Head of caudate nucleus (tissue), 42 donors: ENCODE data around the gene IL15.
"Not testable (repeated sequence)": the region's sequence is repeated elsewhere in the genome, so short reads cannot be mapped to it uniquely, and the experiment has no call there.

Experiments used
- DNase-seq, 42 donors: peaks; one replicate each; pipeline versions ENCODE4 v3.0.0 to v3.0.0-alpha.2; 2020 to 2021; ENCODE audit warnings: mixed read lengths in 7 of 42
- intact Hi-C: fragments of 100-400 bp; cut with DNase I; formaldehyde crosslinking; loops from one replicate; pipeline ENCODE4 v1.15.0; 2022

Gene IL15

GRCh38 chr4:141689726-141690296 is 53.4 kb downstream of the IL15 start:
- intact Hi-C loops, DNase-seq: not testable (repeated sequence)

DNA sequence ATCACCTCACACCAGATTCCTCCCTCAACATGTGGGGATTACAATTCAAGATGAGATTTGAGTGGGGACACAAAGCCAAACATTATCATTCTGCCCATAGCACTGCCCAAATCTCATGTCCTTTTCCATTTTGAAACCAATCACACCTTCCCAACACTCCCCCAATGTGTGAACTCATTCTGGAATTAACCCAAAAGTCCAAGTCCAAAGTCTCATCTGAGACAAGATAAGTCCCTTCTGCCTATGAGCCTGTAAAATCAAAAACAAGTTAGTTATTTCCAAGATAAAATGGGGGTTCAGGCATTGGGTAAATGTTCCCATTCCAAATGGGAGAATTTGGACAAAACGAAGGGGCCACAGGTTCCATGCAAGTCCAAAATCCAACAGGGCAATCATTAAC is 54.9 kb downstream of the IL15 start:
- not testable (repeated sequence) for DNase-seq

GRCh38 chr4:141692081-141692480 is 55.7 kb downstream of the IL15 start:
- intact Hi-C loops: no loop called here
- DNase-seq: no peak

More for the DNA sequence above, 54.9 kb downstream of the IL15 start:
- intact Hi-C loops: not testable (repeated sequence)

DNA sequence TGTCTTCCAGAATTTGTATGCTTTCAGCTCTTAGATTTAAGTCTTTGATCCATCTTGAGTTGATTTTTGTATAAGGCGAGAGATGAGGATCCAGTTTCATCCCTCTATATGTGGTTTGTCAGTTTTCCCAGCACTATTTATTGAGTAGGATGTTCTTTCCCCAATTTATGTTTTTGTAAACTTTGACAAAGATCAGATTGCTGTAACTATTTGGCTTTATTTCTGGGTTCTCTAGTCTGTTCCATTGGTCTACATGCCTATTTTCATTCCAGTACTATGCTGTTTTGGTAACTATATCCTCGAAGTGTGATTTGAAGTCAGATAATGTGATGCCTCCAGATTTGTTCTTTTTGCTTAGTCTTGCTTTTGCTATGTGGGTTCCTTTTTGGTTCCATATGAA is 60.7 kb downstream of the IL15 start:
- intact Hi-C loops: no loop called here
- no peak for DNase-seq

GRCh38 chr4:141702472-141703182 is 66.2 kb downstream of the IL15 start:
- intact Hi-C loops: no loop called here
- DNase-seq: no peak

DNA sequence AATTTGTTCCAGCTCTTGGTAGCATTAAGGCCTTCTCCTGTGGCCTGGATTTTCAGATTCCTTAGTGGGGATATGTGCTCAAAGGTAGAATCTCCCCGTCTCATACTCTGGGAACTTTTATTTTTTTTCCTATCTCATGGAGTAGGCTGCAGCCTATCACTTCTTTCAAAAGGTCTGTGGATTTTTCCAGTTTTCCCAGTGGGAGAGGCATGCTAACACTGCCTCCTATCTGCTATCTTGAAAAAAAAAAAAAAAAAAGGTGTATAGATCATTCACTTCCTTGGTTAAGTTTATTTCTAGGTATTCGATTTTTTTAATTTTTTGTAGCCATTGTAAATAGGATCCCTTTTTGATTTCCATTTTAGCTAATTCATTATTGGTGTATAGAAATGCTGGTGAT is 67.1 kb downstream of the IL15 start:
- intact Hi-C loops: no loop called here
- no peak for DNase-seq

- no peak for DNase-seq
- intact Hi-C loops: no loop called here
These were observed 68.8 kb downstream of the IL15 start for GRCh38 chr4:141705048-141705746.

- intact Hi-C loops: no loop called here
- DNase-seq: no peak
These were observed 69.5 kb downstream of the IL15 start for GRCh38 chr4:141705747-141706377.

- intact Hi-C loops: no loop called here
These were observed 70.1 kb downstream of the IL15 start for GRCh38 chr4:141706445-141706844.

DNA sequence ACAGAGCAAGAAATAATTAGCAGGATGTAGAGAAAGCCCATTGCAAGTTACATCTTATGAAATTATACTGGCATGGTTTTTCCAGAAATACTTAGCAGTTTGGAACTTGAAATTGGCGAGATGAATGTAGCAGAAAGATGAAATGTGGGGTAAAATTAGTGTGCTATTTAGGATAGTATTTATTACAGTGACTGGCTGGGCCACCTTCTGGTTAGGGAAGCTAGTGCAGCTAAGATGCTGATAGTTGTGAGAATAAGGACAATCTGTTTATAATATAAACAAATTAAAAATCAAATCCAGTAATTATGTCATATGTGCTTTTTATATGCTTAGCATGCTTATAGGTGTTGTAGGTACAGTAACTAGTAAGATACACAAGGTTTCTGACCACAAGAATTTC is 74.8 kb downstream of the IL15 start:
- no peak for DNase-seq
- intact Hi-C loops: no loop called here

More at GRCh38 chr4:141706445-141706844, 70.1 kb downstream of the IL15 start:
- DNase-seq: no peak

DNA sequence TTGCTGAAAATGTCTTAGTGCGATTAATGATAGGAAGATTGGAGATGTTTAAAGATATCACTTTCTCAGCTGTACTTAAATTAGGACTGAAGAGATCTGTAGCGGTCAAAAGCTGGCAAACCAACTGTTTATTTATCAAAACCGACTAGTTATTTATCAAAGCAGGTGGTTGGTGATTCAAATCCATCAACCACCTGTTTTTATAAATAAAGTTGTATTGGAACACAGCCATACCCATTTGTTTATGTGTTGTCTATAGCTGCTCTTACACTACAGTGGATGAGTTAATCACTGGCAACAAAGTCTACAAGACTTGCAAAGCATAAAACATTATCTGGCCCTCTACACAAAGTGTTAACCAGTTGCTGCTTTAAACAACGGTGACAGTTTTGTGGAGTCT is 76.8 kb downstream of the IL15 start:
- intact Hi-C loops: no loop called here
- no peak for DNase-seq

DNA sequence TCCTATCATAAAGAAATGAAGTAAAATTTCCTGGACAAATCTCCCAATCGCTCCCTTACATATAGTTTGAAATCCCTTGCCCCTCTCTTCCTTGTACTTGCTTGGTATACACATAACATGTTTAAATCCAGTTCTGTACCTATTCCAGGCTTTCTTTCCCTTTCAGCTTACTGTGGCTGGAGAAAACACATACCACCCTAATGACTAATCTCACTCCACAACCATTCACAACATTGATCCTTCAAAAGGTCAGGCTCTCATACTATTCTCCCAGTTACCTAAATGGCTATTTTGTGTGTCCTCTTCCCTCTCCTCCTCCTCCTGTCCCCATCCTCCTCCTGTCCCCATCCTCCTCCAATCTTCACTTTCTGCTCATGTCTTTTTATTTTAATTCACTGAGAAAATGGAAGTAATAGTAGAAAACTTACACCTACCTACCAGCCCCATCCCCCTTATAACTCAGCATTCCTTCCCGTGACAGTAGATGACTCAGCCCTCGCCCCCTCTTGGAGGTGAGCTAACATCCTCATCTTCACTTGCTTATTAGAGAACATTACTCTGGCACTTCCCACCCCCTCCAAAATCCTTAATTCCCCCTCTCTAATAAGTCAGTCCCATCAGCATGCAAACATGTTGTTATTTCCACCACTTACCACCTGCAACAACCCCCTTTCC is 77.5 kb downstream of the IL15 start:
- DNase-seq: peak; percentile 10 to 88 (median 69)
- intact Hi-C loops: no loop called here

- no peak for DNase-seq
- intact Hi-C loops: no loop called here
These were observed 83.2 kb downstream of the IL15 start for GRCh38 chr4:141719585-141719984.

DNA sequence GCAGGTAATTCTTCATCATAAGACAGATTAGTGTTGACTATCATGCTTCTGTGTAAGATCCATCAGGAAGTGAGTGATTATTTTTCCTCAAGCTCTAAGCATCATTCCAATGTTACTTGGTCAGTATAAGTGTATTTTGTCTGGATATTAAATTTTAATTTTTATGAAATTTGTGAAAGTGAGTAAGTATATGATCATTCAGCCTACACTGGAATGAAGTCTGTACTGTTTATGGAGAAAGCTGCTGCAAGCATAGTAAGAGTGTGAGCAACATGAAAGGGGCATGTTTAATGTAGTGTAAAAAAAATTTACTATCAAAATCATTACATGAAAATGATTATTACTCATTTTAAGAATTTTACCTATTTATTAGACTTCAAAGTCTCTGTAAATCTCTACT is 84.8 kb downstream of the IL15 start:
- intact Hi-C loops: no loop called here
- no peak for DNase-seq

DNA sequence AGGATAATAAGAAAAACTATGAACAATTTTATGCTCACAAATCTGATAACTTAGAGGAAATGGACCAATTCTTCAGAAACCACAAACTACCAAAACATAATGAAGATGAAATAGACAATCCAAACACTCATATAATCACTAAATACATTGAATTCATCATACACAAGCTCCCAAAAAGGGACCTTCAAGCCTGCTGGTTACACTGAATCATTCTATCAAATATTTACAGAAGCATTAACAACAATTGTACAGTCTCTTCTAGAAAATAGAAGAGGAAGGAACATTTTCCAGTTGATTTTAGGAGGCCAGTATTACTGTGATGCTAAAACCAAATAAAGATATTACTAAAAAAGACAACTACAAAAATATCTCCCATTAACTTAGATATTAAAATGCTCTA is 88.3 kb downstream of the IL15 start:
- no peak for DNase-seq
- intact Hi-C loops: no loop called here

DNA sequence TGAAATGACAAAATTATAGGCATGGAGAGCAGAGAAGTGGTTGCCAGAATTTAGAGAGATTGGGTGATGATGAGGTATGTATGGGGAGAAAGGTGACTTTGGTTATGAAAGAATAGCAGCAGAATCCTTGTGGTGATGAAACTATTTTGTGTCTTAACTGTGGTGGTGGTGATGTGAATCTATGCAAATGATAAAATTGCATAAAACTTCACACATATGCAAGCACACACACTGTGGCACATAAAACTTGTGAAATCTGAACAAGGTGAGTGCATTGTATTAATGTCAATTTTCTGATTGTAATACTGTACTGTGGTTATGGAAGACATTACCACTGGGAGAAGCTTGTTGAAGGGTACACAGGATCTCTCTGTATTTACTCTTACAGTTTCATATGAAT is 91.0 kb downstream of the IL15 start:
- intact Hi-C loops: no loop called here
- no peak for DNase-seq

- DNase-seq: no peak
- intact Hi-C loops: no loop called here
These were observed 94.4 kb downstream of the IL15 start for GRCh38 chr4:141730805-141731204.

- DNase-seq: peak in 41 of 42 donors; percentile 7 to 84 (median 60)
- intact Hi-C loops: no loop called here
These were observed 95.1 kb downstream of the IL15 start for GRCh38 chr4:141731481-141731880.

GRCh38 chr4:141739636-141740035 is 103.3 kb downstream of the IL15 start:
- no peak for DNase-seq
- intact Hi-C loops: no loop called here

DNA sequence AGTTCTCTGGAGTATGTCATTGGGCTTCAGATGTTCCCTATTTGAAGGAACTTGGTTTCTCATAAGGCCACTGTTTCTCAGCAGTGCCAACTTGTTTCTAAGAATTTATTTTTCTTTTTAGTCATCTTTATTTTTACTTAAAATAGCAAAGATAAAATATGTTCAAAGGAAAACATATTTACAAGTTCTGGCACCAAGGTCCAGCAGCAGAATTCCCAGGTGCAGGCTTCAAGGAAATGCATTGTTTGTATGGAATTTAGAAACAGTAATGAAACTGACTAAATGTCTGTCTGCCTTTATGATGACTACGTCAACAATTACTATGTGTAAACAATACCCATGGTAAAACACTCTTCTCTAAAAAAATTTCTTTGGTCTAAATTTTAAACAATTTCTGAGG is 109.6 kb downstream of the IL15 start:
- intact Hi-C loops: no loop called here
- DNase-seq: no peak
